Measurements from ENCODE around the gene SERP1.

DNA sequence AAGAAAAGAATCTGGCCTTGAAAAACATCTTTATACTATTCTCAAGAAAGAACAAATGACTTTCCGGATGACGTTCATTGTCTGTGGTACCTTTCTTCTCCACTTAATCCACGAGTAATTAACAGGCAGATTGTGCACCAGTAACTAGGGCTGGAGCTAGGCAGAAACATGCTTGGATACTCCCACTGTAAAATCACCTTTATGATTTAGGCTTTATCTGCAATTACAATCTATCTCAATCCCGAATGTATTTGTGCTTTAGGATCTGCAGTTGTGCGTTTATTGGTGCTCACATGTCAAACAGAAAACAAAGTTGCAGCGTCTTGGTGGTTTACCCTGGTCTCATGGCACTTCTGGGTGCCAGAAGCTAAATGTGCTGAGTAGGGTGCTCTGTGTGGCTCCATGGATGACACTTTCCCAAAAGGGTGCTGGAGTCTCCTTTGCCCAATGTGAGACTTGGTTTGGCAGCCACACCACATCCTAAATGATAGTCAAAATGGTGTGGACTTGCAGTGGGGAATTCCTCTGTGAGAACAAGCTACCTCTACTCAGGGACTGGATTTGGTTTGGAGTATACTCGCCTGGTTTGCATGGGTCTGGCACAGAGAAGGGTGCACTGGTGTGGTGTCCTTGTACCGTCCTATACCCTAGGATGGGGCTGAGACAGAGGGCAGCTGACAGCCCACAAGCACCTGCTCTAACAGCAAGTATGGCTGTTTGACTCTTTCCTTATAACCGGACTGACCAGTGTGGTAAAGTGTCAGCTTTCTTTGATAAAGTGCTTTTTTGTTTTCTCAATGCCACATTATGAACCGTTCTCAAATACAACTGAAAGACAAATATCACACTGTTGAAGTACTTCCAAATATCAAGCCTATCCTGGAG lies 7.7 kb downstream of the SERP1 start:
- TF ChIP-seq EZH2phosphoT487 (IDR thresholded peaks at IDR 0.05; ENCODE audit: borderline replicate concordance, low read length) (no peak), EZH2 (IDR thresholded peaks at IDR 0.05; ENCODE audit: low read length, unreplicated experiment) (no peak)
- TF ChIP-seq, protein P1, sequence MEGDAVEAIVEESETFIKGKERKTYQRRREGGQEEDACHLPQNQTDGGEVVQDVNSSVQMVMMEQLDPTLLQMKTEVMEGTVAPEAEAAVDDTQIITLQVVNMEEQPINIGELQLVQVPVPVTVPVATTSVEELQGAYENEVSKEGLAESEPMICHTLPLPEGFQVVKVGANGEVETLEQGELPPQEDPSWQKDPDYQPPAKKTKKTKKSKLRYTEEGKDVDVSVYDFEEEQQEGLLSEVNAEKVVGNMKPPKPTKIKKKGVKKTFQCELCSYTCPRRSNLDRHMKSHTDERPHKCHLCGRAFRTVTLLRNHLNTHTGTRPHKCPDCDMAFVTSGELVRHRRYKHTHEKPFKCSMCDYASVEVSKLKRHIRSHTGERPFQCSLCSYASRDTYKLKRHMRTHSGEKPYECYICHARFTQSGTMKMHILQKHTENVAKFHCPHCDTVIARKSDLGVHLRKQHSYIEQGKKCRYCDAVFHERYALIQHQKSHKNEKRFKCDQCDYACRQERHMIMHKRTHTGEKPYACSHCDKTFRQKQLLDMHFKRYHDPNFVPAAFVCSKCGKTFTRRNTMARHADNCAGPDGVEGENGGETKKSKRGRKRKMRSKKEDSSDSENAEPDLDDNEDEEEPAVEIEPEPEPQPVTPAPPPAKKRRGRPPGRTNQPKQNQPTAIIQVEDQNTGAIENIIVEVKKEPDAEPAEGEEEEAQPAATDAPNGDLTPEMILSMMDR (conservative IDR thresholded peaks at IDR 0.05; ENCODE audit: low read depth, low read length): no peak

Data from PC-3 (cell line).